T-helper 22 cell (primary cell): Measurements from ENCODE around the gene POC1A.

ENCODE experiments used
- DNase-seq: peaks from one replicate; pipeline ENCODE4 v3.0.0-alpha.2; 2020; ENCODE audit warnings: low read depth

The POC1A gene

GRCh38 chr3:52026041-52026440 is 128.2 kb downstream of the POC1A start:
- DNase-seq, result no peak

- no peak for DNase-seq
These were observed 128.8 kb downstream of the POC1A start for GRCh38 chr3:52025453-52025852.
